HepG2 (cell line): ENCODE data around the gene ALB. TPM values are rescaled to one million over a fixed set of nuclear protein-coding genes. Genes with fewer than 3 reads are reported as not detected.

Source experiments
- AGO1 ChIP-seq: fragments of 200-400 bp; formaldehyde crosslinking; IDR thresholded peaks from 2 replicates; pipeline ENCODE4 v1.6.1; 2017; ENCODE audit warnings: mild to moderate bottlenecking, low read depth, low read length, moderate library complexity; ENCODE audit not compliant: poor library complexity, severe bottlenecking
- BRCA1 ChIP-seq: sonication (generic); formaldehyde crosslinking; IDR thresholded peaks from 2 replicates; pipeline ENCODE4 v1.4.0; 2020; ENCODE audit warnings: missing genetic modification reagents
- FOXA3 ChIP-seq: IDR thresholded peaks from 2 replicates; pipeline ENCODE4 v1.6.1; 2016; ENCODE audit warnings: missing genetic modification reagents, missing compliant biosample characterization
- FOXJ3 ChIP-seq: sonication (generic); formaldehyde crosslinking; IDR thresholded peaks from 2 replicates; pipeline ENCODE4 v1.4.0; 2020; ENCODE audit warnings: missing genetic modification reagents, mild to moderate bottlenecking, borderline replicate concordance
- KDM4B ChIP-seq: sonication (generic); formaldehyde crosslinking; IDR thresholded peaks from 2 replicates; pipeline ENCODE4 v1.4.0; 2020; ENCODE audit warnings: missing genetic modification reagents
- MLLT10 ChIP-seq: sonication (generic); formaldehyde crosslinking; IDR thresholded peaks from 2 replicates; pipeline ENCODE4 v1.4.0; 2020; ENCODE audit warnings: missing genetic modification reagents
- MLX ChIP-seq: IDR thresholded peaks from 2 replicates; pipeline ENCODE4 v1.6.1; 2016
- MXD3 ChIP-seq: IDR thresholded peaks from 2 replicates; pipeline ENCODE4 v1.6.1; 2016; ENCODE audit warnings: mild to moderate bottlenecking, missing biosample characterization, missing genetic modification reagents
- NR2F6 ChIP-seq, 2 experiments: IDR thresholded peaks; 2 replicates each; pipeline ENCODE4 v1.6.1; 2016; ENCODE audit warnings: antibody characterized with exemption in 1 of 2, mild to moderate bottlenecking in 1 of 2
- SETDB1 ChIP-seq: sonication (generic); formaldehyde crosslinking; IDR thresholded peaks from 2 replicates; pipeline ENCODE4 v1.5.1; 2020; ENCODE audit warnings: missing genetic modification reagents, mild to moderate bottlenecking, borderline replicate concordance
- YY1 ChIP-seq: IDR thresholded peaks from 2 replicates; pipeline ENCODE4 v1.6.1; 2011; ENCODE audit warnings: low read length, low read depth, moderate library complexity, mild to moderate bottlenecking; ENCODE audit not compliant: insufficient read depth, insufficient replicate concordance
- ZKSCAN8 ChIP-seq: IDR thresholded peaks from 2 replicates; pipeline ENCODE4 v1.6.1; 2016; ENCODE audit warnings: borderline replicate concordance, missing genetic modification reagents, missing compliant biosample characterization
- ZNF556 ChIP-seq: sonication (generic); formaldehyde crosslinking; IDR thresholded peaks from 2 replicates; pipeline ENCODE4 v1.4.0; 2020; ENCODE audit warnings: mild to moderate bottlenecking, missing genetic modification reagents, borderline replicate concordance
- ZNF619 ChIP-seq: sonication (generic); formaldehyde crosslinking; IDR thresholded peaks from 2 replicates; pipeline ENCODE4 v1.4.0; 2020; ENCODE audit warnings: mild to moderate bottlenecking, missing genetic modification reagents
- ZNF678 ChIP-seq: sonication (generic); formaldehyde crosslinking; IDR thresholded peaks from 2 replicates; pipeline ENCODE4 v1.4.0; 2020; ENCODE audit warnings: mild to moderate bottlenecking, missing genetic modification reagents
- ZNF720 ChIP-seq: sonication (generic); formaldehyde crosslinking; IDR thresholded peaks from 2 replicates; pipeline ENCODE4 v1.4.0; 2020; ENCODE audit warnings: missing genetic modification reagents
- ZNF761 ChIP-seq: sonication (generic); formaldehyde crosslinking; conservative IDR thresholded peaks from 2 replicates; pipeline ENCODE4 v1.4.0; 2020; ENCODE audit warnings: mild to moderate bottlenecking, missing genetic modification reagents
- ZNF773 ChIP-seq: sonication (generic); formaldehyde crosslinking; IDR thresholded peaks from 2 replicates; pipeline ENCODE4 v1.4.0; 2020; ENCODE audit warnings: missing genetic modification reagents, borderline replicate concordance
- ZNF878 ChIP-seq: sonication (generic); formaldehyde crosslinking; IDR thresholded peaks from 2 replicates; pipeline ENCODE4 v1.8.1; 2023; ENCODE audit warnings: mild to moderate bottlenecking, missing genetic modification reagents, moderate library complexity
- ZSCAN20 ChIP-seq: sonication (generic); formaldehyde crosslinking; IDR thresholded peaks from 2 replicates; pipeline ENCODE4 v1.4.0; 2020; ENCODE audit warnings: missing genetic modification reagents, mild to moderate bottlenecking, borderline replicate concordance
- ZZZ3 ChIP-seq: sonication (generic); formaldehyde crosslinking; IDR thresholded peaks from 2 replicates; pipeline ENCODE4 v1.4.0; 2020; ENCODE audit warnings: missing genetic modification reagents, mild to moderate bottlenecking, borderline replicate concordance
- polyA plus RNA-seq, 8 experiments: library from polyadenylated mRNA; depleted of rRNA in 3 of 8; stranded (reverse) in 7 of 8; unstranded in 1 of 8; fragments of >200 nt; fragmentation: Illumina TruSeq in 4 of 8; extraction: Trizol in 4 of 8; gene quantifications; 2 replicates each; pipeline versions ENCODE4 v1.2.1 to v1.2.3, GENCODE V29; 2011 to 2016; ENCODE audit warnings: low read depth in 4 of 8, missing spikeins in 1 of 8, mixed read lengths in 1 of 8; ENCODE audit not compliant: insufficient read depth in 1 of 8
- total RNA-seq, 5 experiments: library from RNA; depleted of rRNA; stranded (reverse); fragments of >200 nt; fragmentation: Illumina TruSeq; extraction: Trizol; gene quantifications; 2 replicates each; pipeline ENCODE4 v1.2.3, GENCODE V29; 2016; ENCODE audit warnings: low read depth in 1 of 5
- TF ChIP-seq, protein P1 (sequence below): sonication (generic); formaldehyde crosslinking; conservative IDR thresholded peaks from 2 replicates; pipeline ENCODE4 v1.8.0; 2022; ENCODE audit warnings: missing genetic modification reagents
- TF ChIP-seq, protein P2 (sequence below): sonication (generic); formaldehyde crosslinking; IDR thresholded peaks from 2 replicates; pipeline ENCODE4 v1.5.0; 2020; ENCODE audit warnings: mild to moderate bottlenecking, missing genetic modification reagents

ALB gene
- total and polyA plus RNA-seq, 2 of the 13 experiments (the other 11 are each of a cell fraction or from before 2014, with no cell fraction given), result 22,259 to 22,625 TPM

DNA sequence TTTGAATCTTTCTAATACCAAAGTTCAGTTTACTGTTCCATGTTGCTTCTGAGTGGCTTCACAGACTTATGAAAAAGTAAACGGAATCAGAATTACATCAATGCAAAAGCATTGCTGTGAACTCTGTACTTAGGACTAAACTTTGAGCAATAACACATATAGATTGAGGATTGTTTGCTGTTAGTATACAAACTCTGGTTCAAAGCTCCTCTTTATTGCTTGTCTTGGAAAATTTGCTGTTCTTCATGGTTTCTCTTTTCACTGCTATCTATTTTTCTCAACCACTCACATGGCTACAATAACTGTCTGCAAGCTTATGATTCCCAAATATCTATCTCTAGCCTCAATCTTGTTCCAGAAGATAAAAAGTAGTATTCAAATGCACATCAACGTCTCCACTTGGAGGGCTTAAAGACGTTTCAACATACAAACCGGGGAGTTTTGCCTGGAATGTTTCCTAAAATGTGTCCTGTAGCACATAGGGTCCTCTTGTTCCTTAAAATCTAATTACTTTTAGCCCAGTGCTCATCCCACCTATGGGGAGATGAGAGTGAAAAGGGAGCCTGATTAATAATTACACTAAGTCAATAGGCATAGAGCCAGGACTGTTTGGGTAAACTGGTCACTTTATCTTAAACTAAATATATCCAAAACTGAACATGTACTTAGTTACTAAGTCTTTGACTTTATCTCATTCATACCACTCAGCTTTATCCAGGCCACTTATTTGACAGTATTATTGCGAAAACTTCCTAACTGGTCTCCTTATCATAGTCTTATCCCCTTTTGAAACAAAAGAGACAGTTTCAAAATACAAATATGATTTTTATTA, 28.3 kb downstream of the ALB start (continued):
- TF ChIP-seq BRCA1 (CRISPR knock-in tag) (no peak), YY1 (peak; percentile 13), ZKSCAN8 (CRISPR knock-in tag) (peak; percentile 67; the same call in 1 of the 2 replicates), FOXJ3 (CRISPR knock-in tag) (peak; percentile 96), ZNF619 (no peak), FOXA3 (CRISPR knock-in tag) (peak; percentile 94), NR2F6 (IDR thresholded peaks at IDR 0.05) (peak; percentile 70), NR2F6 (CRISPR knock-in tag; IDR thresholded peaks at IDR 0.05) (peak; percentile 67), ZZZ3 (no peak), MLLT10 (CRISPR knock-in tag) (no peak), AGO1 (no peak), ZNF678 (CRISPR knock-in tag) (no peak), MXD3 (no peak), SETDB1 (CRISPR knock-in tag) (no peak), KDM4B (CRISPR knock-in tag) (no peak), ZNF878 (CRISPR knock-in tag) (peak; percentile 53; the same call in 1 of the 2 replicates), ZNF773 (no peak), MLX (peak; percentile 85), ZSCAN20 (no peak), ZNF556 (CRISPR knock-in tag) (peak; percentile 22; the same call in 1 of the 2 replicates), ZNF761 (no peak), ZNF720 (CRISPR knock-in tag) (no peak)
- TF ChIP-seq, protein P1, sequence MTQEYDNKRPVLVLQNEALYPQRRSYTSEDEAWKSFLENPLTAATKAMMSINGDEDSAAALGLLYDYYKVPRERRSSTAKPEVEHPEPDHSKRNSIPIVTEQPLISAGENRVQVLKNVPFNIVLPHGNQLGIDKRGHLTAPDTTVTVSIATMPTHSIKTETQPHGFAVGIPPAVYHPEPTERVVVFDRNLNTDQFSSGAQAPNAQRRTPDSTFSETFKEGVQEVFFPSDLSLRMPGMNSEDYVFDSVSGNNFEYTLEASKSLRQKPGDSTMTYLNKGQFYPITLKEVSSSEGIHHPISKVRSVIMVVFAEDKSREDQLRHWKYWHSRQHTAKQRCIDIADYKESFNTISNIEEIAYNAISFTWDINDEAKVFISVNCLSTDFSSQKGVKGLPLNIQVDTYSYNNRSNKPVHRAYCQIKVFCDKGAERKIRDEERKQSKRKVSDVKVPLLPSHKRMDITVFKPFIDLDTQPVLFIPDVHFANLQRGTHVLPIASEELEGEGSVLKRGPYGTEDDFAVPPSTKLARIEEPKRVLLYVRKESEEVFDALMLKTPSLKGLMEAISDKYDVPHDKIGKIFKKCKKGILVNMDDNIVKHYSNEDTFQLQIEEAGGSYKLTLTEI (CRISPR knock-in tag), result no peak
- TF ChIP-seq, protein P2, sequence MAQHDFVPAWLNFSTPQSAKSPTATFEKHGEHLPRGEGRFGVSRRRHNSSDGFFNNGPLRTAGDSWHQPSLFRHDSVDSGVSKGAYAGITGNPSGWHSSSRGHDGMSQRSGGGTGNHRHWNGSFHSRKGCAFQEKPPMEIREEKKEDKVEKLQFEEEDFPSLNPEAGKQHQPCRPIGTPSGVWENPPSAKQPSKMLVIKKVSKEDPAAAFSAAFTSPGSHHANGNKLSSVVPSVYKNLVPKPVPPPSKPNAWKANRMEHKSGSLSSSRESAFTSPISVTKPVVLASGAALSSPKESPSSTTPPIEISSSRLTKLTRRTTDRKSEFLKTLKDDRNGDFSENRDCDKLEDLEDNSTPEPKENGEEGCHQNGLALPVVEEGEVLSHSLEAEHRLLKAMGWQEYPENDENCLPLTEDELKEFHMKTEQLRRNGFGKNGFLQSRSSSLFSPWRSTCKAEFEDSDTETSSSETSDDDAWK (CRISPR knock-in tag), result no peak
